HUES6 (cell line): ENCODE measurements around the gene PLXNB3.
"Not testable (repeated sequence)": the region's sequence is repeated elsewhere in the genome, so short reads cannot be mapped to it uniquely, and the experiment has no call there.

ENCODE experiments used
- H3K27ac ChIP-seq: 2 replicates; pipeline ENCODE4 v1.7.0; 2013; ENCODE audit warnings: low read depth, mild to moderate bottlenecking, low read length, inconsistent platforms
- H3K27me3 ChIP-seq: 2 replicates; pipeline ENCODE4 v1.6.1; 2013; ENCODE audit warnings: low read length; ENCODE audit not compliant: control insufficient read depth, insufficient read depth
- H3K36me3 ChIP-seq: 2 replicates; pipeline ENCODE4 v1.6.1; 2013; ENCODE audit warnings: low read length; ENCODE audit not compliant: control insufficient read depth, insufficient read depth
- H3K4me1 ChIP-seq: 2 replicates; pipeline ENCODE4 v1.6.1; 2013; ENCODE audit warnings: low read length; ENCODE audit not compliant: control insufficient read depth, insufficient read depth
- H3K4me3 ChIP-seq: 2 replicates; pipeline ENCODE4 v1.5.1; 2013; ENCODE audit warnings: low read depth, low read length
- H3K9ac ChIP-seq: one replicate; pipeline ENCODE4 v1.6.1; 2013; ENCODE audit warnings: mild to moderate bottlenecking, low read length
- H3K9me3 ChIP-seq: 2 replicates; pipeline ENCODE4 v1.6.1; 2013; ENCODE audit warnings: low read depth, low read length; ENCODE audit not compliant: control insufficient read depth, insufficient read depth

Gene PLXNB3

GRCh38 chrX:153805436-153805835, 41.4 kb downstream of the PLXNB3 start:
- Histone ChIP-seq H3K4me1 (no peaks in the 10 kb centered on the region), H3K9ac (no peak overlapping the region), H3K4me3 (no peak overlapping the region), H3K9me3 (peaks cover 28% of the 10 kb centered on the region; the same call in 1 of the 2 replicates), H3K27ac (no peak overlapping the region), H3K27me3 (no peaks in the 10 kb centered on the region), H3K36me3 (peaks cover 42% of the 10 kb centered on the region)

DNA sequence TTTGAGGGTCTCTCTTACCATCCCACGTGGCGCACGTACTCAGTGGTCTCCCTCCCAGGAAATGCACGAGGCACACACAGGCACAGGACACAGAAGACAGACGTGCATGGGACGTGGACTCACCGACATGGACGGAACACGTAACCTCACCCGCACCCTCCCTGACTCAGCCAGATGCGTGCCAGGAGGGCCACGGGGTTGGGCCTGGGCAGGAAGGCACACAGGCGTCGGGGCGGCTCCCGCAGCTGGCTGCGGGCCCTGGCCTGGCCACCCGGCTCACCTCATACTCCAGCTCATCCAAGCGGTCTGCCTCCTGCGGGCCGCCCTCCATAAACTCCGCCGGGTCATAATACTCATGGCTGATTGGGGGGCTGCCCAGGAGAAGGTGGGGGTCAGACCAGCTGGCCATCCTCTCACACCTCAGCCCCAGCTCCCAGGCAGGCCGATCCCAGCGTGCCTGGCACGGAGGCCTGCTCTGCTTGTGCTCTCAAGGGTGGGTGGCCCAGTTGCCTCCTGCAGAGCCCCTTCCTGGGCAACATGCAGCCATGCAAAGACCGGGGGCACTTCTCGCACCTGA, 43.0 kb downstream of the PLXNB3 start:
- Histone ChIP-seq H3K9ac (no peak overlapping the region), H3K27ac (no peak overlapping the region), H3K9me3 (peaks cover 32% of the 10 kb centered on the region; the same call in 1 of the 2 replicates), H3K4me1 (no peaks in the 10 kb centered on the region; the same call in 1 of the 2 replicates), H3K36me3 (peaks cover 42% of the 10 kb centered on the region), H3K4me3 (no peak overlapping the region), H3K27me3 (no peaks in the 10 kb centered on the region)

DNA sequence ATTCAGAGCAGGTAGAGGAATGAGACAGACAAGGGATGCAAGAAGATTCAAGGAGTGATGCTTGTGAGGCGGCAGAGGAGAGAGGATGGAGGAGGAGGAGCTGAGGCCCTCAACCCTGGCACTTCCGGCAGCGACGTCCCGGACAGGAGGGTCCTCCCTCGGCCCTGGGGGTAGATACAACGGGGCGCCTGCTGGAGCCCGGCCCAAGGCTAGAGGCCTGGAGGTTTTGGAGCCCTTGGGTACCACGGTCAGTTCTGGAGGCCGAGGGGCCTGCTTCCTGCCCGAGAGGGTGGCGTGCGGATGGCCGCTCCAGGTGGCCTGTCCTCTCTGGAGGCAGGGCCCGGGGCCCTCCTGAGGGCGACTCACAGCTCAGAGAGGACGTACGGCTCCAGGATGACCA, 43.9 kb downstream of the PLXNB3 start:
- Histone ChIP-seq H3K27me3 (no peaks in the 10 kb centered on the region), H3K9me3 (peaks cover 32% of the 10 kb centered on the region; the same call in 1 of the 2 replicates), H3K36me3 (peaks cover 38% of the 10 kb centered on the region), H3K4me1 (peaks cover 8% of the 10 kb centered on the region; the same call in 1 of the 2 replicates), H3K4me3 (no peak overlapping the region), H3K9ac (no peak overlapping the region), H3K27ac (no peak overlapping the region)

DNA sequence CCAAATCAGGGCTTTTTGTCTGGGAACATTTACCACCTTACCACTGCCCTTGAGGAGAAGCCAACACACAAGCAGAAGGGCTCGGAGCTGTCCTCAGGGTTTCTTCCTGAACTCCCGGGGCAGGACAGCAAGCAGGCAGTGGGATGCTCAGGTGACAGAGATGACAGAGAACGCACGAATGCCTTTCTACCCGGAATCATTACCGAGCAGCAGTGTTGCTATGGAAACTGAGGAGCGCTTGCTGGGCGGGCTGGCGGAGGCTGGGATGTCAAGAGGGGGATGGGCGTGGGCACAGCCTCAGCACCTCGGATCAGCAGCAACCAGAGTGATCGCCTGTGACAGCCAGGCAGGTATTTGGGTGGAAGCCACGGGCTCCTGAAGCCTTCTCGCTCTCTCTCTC, 48.2 kb downstream of the PLXNB3 start:
- H3K36me3 ChIP-seq = peaks cover 5% of the 10 kb centered on the region; the same call in 1 of the 2 replicates
- H3K4me1 ChIP-seq = peaks cover 21% of the 10 kb centered on the region; the same call in 1 of the 2 replicates
- H3K27ac ChIP-seq = no peak overlapping the region
- no peak overlapping the region for H3K9ac ChIP-seq
- H3K9me3 ChIP-seq = peaks cover 28% of the 10 kb centered on the region; the same call in 1 of the 2 replicates
- H3K4me3 ChIP-seq = no peak overlapping the region
- H3K27me3 ChIP-seq = no peaks in the 10 kb centered on the region

- Histone ChIP-seq H3K9ac (no peak overlapping the region), H3K4me1 (peaks cover 27% of the 10 kb centered on the region; the same call in 1 of the 2 replicates), H3K27ac (no peak overlapping the region), H3K4me3 (no peak overlapping the region), H3K36me3 (no peaks in the 10 kb centered on the region; the same call in 1 of the 2 replicates), H3K9me3 (peaks cover 30% of the 10 kb centered on the region; the same call in 1 of the 2 replicates), H3K27me3 (no peaks in the 10 kb centered on the region)
Measured at GRCh38 chrX:153813161-153813560, 49.1 kb downstream of the PLXNB3 start.

GRCh38 chrX:153814591-153815315, 50.7 kb downstream of the PLXNB3 start:
- Histone ChIP-seq H3K36me3 (no peaks in the 10 kb centered on the region), H3K27ac (no peak overlapping the region)

GRCh38 chrX:153816831-153817690, 53.0 kb downstream of the PLXNB3 start:
- Histone ChIP-seq H3K27ac (no peak overlapping the region), H3K9me3 (peaks cover 14% of the 10 kb centered on the region; the same call in 1 of the 2 replicates), H3K9ac (no peak overlapping the region), H3K36me3 (no peaks in the 10 kb centered on the region), H3K4me1 (peaks cover 49% of the 10 kb centered on the region), H3K4me3 (no peak overlapping the region), H3K27me3 (no peaks in the 10 kb centered on the region)

More at GRCh38 chrX:153814591-153815315, 50.7 kb downstream of the PLXNB3 start:
- H3K9ac ChIP-seq = no peak overlapping the region
- no peaks in the 10 kb centered on the region for H3K27me3 ChIP-seq
- H3K4me3 ChIP-seq = no peak overlapping the region
- H3K4me1 ChIP-seq = peaks cover 34% of the 10 kb centered on the region
- H3K9me3 ChIP-seq = peaks cover 23% of the 10 kb centered on the region; the same call in 1 of the 2 replicates

- peaks cover 14% of the 10 kb centered on the region; the same call in 1 of the 2 replicates for H3K9me3 ChIP-seq
- not testable (repeated sequence) for H3K36me3 ChIP-seq, H3K9ac ChIP-seq, H3K27me3 ChIP-seq, H3K27ac ChIP-seq, H3K4me3 ChIP-seq
- H3K4me1 ChIP-seq = peaks cover 44% of the 10 kb centered on the region
Measured at GRCh38 chrX:153818064-153818463, 54.0 kb downstream of the PLXNB3 start.

- Histone ChIP-seq H3K4me3 (peak overlapping the region; percentile 65), H3K27me3 (no peaks in the 10 kb centered on the region), H3K4me1 (peaks cover 39% of the 10 kb centered on the region), H3K36me3 (no peaks in the 10 kb centered on the region), H3K9ac (peak overlapping the region; percentile 87), H3K27ac (peak overlapping the region; percentile 85; the same call in 1 of the 2 replicates), H3K9me3 (peaks cover 12% of the 10 kb centered on the region; the same call in 1 of the 2 replicates)
Measured at GRCh38 chrX:153818571-153819383, 54.7 kb downstream of the PLXNB3 start.

GRCh38 chrX:153819384-153820040, 55.5 kb downstream of the PLXNB3 start:
- peak overlapping the region; percentile 65 for H3K4me3 ChIP-seq
- no peaks in the 10 kb centered on the region for H3K36me3 ChIP-seq
- H3K27me3 ChIP-seq = no peaks in the 10 kb centered on the region
- peak overlapping the region; percentile 87 for H3K9ac ChIP-seq
- peaks cover 14% of the 10 kb centered on the region; the same call in 1 of the 2 replicates for H3K9me3 ChIP-seq
- peak overlapping the region; percentile 85; the same call in 1 of the 2 replicates for H3K27ac ChIP-seq
- peaks cover 47% of the 10 kb centered on the region for H3K4me1 ChIP-seq
